HG03135 (cell line): Measurements from ENCODE around the gene UBXN2A.
"Not testable (repeated sequence)": the region's sequence is repeated elsewhere in the genome, so short reads cannot be mapped to it uniquely, and the experiment has no call there.

Source experiments
- ATAC-seq: cut with Tn5 transposase; IDR thresholded peaks from one replicate; pipeline ENCODE4 v1.9.1; 2021; ENCODE audit warnings: mild to moderate bottlenecking, moderate library complexity; ENCODE audit not compliant: unreplicated experiment

The UBXN2A gene

DNA sequence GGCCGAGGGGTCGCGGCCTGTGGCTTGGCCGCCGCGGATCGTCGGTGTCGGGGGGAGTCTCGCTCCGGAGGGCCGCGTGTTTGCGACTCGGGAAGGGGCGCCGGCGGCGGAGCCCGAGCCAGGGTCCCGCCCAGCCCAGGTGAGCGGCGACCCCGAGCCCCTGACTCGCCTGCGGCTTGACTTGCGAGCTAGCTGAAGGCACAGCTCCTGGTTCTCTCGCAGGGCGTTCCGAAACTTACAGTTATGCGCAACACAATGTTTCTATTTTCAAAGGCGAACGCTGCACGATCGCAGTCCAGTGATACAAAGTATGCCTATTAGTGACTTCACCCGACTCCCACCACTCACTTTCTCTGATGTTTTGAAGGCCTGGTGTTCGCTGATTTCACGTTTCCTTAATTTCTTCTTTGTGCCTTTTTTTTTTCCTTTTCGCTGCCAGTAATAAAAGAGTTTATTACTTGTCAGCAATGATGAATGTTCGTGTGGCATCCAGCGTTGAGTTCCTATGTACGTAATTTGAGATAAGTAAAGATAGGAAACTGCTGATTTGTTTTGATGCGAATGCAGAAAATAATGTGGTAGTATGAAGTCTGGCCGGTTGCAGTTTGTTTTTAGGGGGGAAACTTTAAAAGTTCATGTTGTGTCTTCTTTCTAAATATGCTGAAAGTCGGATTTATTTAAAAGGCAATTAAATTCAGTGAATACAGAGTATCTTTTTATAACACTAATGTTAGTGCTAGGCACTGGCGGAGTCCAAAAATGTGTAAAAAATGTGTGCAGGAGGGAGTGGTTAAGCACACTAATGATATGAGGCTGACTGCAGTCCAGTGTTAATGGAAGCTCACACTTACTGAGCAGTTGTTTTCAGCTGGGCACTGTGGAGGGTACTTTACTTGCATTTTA lies 706 bp downstream of the UBXN2A start:
- peak; percentile 53 for ATAC-seq

- ATAC-seq = no peak
Observed at GRCh38 chr2:23941644-23942043, 1.4 kb downstream of the UBXN2A start.

DNA sequence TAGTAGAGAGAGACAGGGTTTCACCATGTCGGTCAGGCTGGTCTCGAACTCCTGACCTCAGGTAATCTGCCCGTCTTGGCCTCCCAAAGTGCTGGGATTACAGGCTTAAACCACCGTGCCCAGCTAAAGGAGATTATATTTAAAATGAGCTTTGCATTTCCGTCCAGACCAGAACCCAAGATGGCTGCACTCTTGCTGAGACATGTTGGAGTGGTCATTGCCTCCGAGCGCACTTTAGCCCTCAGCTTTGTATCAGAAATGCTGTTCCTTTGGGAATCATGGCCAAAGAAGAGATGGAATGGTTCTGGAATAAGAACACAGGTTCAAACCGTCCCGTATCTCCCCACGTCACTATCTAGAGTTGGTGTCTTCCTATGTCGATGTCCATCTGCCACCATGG lies 3.4 kb downstream of the UBXN2A start:
- no peak for ATAC-seq

DNA sequence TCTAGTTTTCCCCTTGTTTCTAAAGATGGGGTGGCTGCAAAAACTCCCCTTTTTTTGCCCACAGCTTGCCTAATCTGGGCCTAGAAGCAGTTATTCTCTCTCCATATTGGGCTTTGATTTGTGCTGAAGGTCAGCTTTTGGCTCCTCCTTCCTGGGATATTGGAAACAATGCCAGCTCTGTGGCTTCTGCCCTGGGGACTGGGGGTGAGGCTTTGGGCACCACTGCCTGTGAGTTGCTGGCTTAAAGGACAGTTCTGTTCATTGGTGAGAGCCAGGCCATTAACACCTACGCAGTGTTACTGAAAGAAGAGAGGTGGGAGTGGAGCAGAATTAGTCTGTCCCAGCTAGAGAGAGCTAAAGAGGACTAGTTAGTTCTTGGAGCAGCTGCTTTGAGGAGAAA lies 4.3 kb downstream of the UBXN2A start:
- ATAC-seq = no peak

- no peak for ATAC-seq
Observed at GRCh38 chr2:23944976-23945375, 4.7 kb downstream of the UBXN2A start.

DNA sequence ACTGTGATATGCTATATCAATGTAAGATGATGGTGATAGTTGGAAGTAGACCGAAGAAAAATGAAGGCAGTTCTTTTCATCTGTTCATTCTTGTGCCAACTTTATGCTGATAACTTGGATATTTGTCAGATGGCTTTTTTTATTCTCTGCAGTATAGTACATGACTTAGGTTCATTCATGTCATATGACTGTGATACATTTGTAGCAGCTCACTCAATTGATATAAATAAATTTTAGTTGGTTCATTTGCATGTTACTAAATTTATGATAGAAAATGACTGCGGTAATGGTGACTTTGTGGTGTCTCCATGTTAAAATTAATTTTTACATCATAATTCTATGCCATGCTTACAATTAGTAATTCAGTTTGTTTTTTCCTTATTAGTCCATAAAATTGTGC lies 7.1 kb downstream of the UBXN2A start:
- no peak for ATAC-seq

- ATAC-seq = not testable (repeated sequence)
Observed at GRCh38 chr2:23952558-23952957, 12.3 kb downstream of the UBXN2A start.

DNA sequence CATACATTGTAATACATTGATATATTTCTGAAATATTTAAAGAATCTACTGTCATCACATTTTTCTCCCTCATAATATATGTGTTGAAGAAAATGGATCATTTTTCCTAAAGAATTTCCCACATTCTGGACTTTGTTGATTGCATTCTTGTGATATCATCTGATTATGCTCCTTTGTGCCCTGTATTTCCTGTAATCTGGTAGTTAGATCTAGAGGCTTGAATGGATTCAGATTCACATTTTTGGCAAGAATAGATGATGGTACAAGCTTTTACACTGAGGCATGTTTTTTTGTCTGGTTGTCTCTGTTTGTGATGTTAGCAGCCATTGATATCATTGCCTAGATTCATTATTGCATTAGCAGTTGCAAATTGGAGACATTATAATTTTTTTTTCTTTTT lies 13.4 kb downstream of the UBXN2A start:
- no peak for ATAC-seq

- ATAC-seq = no peak
Observed at GRCh38 chr2:23954325-23955014, 14.2 kb downstream of the UBXN2A start.

GRCh38 chr2:23967846-23968245 lies 27.6 kb downstream of the UBXN2A start:
- no peak for ATAC-seq

- no peak for ATAC-seq
Observed at GRCh38 chr2:23976883-23977282, 36.6 kb downstream of the UBXN2A start.

- ATAC-seq = no peak
Observed at GRCh38 chr2:23988371-23988770, 48.1 kb downstream of the UBXN2A start.

GRCh38 chr2:23992931-23993330 lies 52.7 kb downstream of the UBXN2A start:
- no peak for ATAC-seq

GRCh38 chr2:23993736-23994269 lies 53.5 kb downstream of the UBXN2A start:
- no peak for ATAC-seq

GRCh38 chr2:23994567-23994966 lies 54.3 kb downstream of the UBXN2A start:
- ATAC-seq = no peak

GRCh38 chr2:24007693-24008092 lies 67.4 kb downstream of the UBXN2A start:
- no peak for ATAC-seq

GRCh38 chr2:24008672-24009366 lies 68.6 kb downstream of the UBXN2A start:
- no peak for ATAC-seq

DNA sequence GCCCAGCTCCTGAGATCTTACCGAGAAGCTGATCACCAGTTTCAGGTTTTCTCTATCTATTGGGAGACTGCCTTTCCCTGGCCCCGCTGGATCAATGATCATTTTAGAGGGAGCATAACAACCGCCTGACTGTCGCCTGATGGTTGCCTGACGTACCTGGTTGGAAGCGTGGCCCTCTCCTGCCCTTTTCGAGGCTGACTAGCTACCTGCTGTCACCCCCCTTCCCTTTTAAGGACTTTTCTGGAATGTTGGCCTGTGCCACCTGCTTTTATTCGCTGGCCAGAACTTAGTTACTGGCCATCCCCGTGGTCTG lies 69.1 kb downstream of the UBXN2A start:
- ATAC-seq = no peak

DNA sequence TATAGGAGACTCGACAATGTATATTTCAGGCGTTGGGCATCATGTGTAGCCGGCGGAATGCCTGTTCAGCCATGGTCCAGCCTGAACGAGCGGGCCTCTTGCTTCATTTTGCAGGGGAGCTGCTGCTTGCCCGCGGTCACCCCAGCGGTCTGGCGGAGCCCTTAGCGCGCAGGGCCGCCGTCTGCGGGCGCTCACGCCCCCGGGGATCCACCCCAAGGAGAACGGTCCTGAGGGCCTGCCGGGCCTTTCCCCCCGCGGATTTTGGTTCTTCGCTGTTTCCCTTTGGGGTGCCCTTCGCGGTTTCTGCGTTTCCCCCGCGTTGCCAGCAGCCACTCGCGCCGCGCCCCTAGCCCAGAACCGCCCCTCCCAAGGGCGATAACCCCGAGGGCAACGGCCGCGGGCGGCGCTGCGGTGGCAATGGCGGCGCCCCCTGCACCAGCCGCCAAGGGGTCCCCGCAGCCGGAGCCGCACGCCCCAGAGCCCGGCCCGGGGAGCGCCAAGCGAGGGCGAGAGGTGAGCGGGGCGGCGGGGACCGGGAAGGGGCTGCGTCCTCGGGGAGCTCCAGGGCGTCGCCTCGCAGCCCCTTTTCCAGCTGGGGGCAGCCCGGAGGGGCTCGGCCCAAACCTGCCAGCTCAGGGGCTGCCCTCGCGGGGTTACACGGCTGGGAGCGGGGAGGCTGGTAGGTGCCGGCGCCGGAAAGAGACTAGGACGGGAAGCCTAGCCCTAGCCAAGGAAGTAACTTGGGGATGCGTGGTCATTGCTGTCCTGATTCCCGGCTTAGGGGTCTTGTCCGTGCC lies 69.6 kb downstream of the UBXN2A start, which contains the start of gene MFSD2B:
MFSD2B (plus strand) TSS at position 406 of the 797 bp plus-strand sequence; CDS start at position 418, 12 bp downstream.
- ATAC-seq = no peak

GRCh38 chr2:24010477-24011249 lies 70.4 kb downstream of the UBXN2A start:
- ATAC-seq = no peak
